ENCODE data around the gene CISTR. TPM values are rescaled to one million over a fixed set of nuclear protein-coding genes. Genes with fewer than 3 reads are reported as not detected.

The CISTR gene
- total RNA-seq, 4 donors from 2014 or later = not detected

DNA sequence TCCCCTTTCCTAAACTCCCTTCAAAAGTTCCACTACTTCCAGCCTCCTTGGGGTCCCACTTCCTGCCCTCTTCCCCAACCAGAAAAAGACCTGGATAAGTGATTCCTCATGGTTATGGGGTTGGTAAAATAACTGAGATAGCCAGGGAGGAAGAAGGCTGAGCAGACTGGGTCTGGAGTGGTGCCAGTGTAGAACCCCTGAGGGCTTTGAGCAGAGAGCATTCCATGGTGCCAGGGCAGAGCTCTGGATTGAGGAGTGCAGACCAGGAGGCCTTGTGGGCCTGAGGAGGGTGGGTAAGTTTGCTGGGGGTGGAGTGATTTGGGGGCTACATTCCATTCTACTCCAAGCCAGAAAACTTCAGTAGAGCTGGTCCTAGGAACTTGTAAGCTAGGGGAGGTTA lies 9.5 kb upstream of the CISTR start:
- TF ChIP-seq, protein P1, sequence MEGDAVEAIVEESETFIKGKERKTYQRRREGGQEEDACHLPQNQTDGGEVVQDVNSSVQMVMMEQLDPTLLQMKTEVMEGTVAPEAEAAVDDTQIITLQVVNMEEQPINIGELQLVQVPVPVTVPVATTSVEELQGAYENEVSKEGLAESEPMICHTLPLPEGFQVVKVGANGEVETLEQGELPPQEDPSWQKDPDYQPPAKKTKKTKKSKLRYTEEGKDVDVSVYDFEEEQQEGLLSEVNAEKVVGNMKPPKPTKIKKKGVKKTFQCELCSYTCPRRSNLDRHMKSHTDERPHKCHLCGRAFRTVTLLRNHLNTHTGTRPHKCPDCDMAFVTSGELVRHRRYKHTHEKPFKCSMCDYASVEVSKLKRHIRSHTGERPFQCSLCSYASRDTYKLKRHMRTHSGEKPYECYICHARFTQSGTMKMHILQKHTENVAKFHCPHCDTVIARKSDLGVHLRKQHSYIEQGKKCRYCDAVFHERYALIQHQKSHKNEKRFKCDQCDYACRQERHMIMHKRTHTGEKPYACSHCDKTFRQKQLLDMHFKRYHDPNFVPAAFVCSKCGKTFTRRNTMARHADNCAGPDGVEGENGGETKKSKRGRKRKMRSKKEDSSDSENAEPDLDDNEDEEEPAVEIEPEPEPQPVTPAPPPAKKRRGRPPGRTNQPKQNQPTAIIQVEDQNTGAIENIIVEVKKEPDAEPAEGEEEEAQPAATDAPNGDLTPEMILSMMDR (IDR thresholded peaks at IDR 0.05; ENCODE audit: low read depth) = no peak

DNA sequence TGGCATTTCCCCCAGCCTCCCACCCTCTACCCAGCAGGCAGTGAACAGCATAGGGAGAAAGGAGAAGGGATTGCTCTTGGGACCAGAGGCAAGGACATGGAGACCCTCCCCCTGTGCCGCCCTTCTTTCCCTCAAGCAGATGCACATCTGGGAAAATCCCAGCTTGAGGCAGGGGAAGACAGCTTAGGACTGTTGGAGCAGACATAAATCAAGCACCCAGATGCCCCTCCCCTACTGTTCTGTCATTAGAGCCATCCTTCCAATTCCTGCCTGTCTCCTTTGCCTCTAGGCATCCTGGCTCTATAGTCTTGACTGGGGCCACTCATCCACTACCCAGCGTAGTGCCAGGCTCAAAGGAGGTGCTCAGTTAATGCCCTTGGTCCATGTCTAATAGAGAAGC lies 7.5 kb upstream of the CISTR start:
- TF ChIP-seq, protein P1 (IDR thresholded peaks at IDR 0.05; ENCODE audit: low read depth) = no peak

DNA sequence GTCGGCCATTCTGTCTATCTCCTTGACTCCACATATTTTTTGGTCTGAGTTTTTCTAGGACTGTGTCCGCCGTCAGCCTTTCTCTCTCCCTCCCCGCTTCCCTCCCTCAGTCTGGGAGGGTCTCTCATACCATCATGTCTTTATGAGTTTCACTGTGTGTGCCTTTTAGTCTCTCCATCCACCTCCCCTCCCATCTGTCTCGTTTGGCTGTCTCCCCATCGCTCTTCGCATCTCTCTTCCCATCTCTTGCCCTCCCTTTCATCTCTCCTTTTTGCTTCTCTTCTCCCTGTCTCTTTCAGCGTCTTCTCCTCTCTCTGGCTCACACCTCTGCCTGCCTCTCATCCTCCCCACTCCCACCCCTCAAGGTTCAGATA lies 6.9 kb upstream of the CISTR start:
- TF ChIP-seq, protein P1 (IDR thresholded peaks at IDR 0.05; ENCODE audit: low read depth) = no peak

DNA sequence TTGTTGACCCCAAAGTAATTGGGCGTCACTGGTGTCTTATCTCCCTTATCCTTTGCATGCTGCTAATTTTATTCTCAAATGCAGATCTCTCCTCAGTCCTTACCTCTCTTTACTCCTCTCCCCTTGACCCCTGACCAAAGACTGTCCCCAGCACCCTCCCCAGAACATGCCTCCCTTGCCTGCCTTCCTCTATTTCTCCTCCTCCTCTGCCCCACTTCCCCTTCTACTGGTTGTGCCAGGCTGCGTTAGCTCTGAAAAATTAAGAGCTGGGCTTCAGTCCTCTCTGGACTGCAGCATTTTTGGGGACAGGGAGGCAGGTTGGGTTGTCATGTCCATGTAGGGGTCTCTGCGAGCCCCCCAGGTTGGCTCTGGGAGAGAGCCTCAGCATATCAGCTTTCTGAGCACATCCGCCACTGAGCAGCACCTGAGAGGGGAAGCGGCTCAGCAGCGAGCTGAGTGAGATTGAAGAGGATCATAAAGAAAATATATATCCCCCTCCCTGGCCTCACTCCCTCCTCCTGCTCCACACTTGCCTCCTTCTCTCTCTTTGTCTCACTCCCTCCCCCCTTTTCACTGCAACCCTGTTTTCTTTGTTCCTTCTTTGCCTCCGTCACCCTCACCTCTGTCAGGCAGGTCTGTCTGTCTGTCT lies 6.4 kb upstream of the CISTR start:
- TF ChIP-seq, protein P1 (IDR thresholded peaks at IDR 0.05; ENCODE audit: low read depth) = no peak

DNA sequence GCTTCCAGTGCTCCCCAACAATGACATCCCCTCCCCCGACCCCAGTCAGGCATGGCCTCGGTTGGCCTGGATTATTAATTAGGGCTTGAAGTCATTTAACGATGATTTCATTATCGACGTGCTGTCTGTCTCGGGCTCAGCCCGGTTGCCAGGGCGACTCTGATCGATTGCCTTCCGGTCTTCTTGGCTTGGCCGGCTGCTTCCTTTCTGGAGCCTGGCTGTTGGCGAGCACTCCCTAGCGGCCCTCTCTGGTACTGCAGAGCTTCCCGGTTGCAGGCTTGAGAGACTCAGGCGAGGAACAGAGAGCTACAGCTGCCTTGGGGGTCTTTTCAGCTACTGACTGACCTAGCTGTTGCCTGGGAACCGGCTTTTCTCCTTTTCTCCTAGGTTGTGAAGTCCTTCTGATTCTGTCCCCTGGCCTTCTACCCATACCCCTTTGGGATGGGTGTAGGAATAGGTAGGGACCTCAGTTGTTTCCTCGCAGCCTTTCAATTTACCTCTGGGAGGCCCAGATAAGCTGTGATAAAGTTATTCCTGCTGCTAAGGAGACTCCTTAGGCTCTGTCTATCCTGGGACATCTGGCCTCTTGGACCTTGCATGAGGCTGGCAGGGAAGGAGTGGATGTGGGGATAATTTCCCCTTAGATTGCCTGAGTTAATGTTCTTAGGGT lies 5.5 kb upstream of the CISTR start:
- TF ChIP-seq, protein P1 (IDR thresholded peaks at IDR 0.05; ENCODE audit: low read depth) = no peak

DNA sequence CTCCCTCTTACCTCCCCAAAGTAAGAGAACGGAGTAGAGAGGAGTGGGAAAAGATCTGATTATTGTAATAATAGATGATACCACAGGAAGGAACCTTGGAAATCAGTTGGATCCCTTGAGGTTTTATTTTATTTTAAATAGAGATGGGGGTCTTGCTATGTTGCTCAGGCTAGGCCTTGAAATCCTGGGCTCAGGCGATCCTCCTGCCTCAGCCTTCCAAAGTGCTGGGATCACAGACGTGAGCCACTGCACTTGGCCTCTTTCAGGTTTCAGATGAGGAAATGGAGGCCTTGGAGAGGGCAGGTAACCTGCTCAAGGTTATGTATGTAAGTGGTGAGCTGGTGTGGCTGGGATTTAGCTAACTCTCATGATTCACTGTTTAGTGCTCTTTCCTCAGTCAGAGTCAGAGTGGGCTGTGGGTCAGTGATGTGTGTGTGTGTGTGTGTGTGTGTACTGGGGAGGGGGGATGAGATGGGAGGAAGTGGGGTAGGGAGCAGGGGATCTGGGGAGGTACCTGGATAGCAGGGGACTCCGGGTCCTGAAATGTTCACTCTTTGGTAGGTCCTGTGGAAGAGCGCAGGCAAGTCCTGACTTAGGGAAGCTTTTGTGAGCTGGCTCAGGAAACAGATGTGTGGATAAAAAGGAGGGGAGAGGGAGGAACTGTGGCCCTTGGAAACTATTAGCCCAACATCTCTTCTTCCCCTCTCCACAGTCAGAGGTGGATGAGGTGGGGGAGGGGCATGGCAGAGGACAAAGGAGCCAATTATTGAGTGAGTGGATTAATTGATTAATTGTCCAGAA lies 4.7 kb upstream of the CISTR start:
- TF ChIP-seq, protein P1 (IDR thresholded peaks at IDR 0.05; ENCODE audit: low read depth) = no peak

DNA sequence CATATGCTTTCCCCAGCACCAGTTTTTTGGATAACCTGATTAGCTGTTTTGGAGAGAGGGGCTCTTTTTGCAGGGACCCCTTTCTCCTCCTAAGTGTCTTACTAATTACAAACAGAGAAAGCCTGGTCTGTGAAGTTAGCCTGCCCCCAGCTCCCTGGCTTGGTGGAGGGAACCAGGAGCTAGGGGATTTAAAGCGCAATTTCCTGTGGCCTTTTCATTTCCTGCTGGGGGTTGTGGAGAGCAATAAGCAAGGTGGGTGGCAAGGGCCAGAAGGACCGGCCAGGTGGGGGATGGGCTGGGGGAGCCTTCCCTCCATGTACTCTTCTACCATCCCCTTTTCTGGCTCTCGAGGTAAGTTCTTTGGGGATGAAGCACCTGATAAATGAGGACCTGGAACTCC lies 4.1 kb upstream of the CISTR start:
- TF ChIP-seq, protein P1 (IDR thresholded peaks at IDR 0.05; ENCODE audit: low read depth) = no peak

All from subcutaneous adipose tissue (tissue), 4 donors.